Mesothelial cell of epicardium (in vitro differentiated cells): Measurements from ENCODE around the gene PHRF1. TPM values are rescaled to one million over a fixed set of nuclear protein-coding genes. Genes with fewer than 3 reads are reported as not detected.
"Not testable (repeated sequence)": the region's sequence is repeated elsewhere in the genome, so short reads cannot be mapped to it uniquely, and the experiment has no call there.

Source experiments
- DNase-seq, 2 experiments: peaks; one replicate each; pipeline ENCODE4 v3.0.0; 2021; ENCODE audit warnings: low spot score in 2 of 2; ENCODE audit not compliant: unreplicated experiment in 2 of 2
- H3K27ac Mint-ChIP-seq: 2 replicates; pipeline ENCODE4 v1.8.0; 2021; ENCODE audit warnings: mixed read lengths
- H3K27me3 Mint-ChIP-seq: 2 replicates; pipeline ENCODE4 v1.8.0; 2021; ENCODE audit warnings: low read depth, mixed read lengths
- H3K36me3 Mint-ChIP-seq: 2 replicates; pipeline ENCODE4 v1.8.0; 2021; ENCODE audit warnings: mixed read lengths
- H3K4me1 Mint-ChIP-seq: 2 replicates; pipeline ENCODE4 v1.8.0; 2021; ENCODE audit warnings: mixed read lengths
- H3K4me3 Mint-ChIP-seq: 2 replicates; pipeline ENCODE4 v1.8.0; 2021; ENCODE audit warnings: mild to moderate bottlenecking, moderate library complexity, mixed read lengths
- H3K9me3 Mint-ChIP-seq: 2 replicates; pipeline ENCODE4 v1.8.0; 2021; ENCODE audit warnings: mixed read lengths
- CTCF ChIP-seq: fragments of 200-600 bp; sonication (generic); IDR thresholded peaks from one replicate; pipeline ENCODE4 v1.5.0; 2021; ENCODE audit warnings: antibody characterized with exemption; ENCODE audit not compliant: unreplicated experiment
- total RNA-seq: library from RNA; stranded (reverse); gene quantifications from 3 replicates; pipeline ENCODE4 v1.2.1, GENCODE V29; 2021

The PHRF1 gene
- total RNA-seq, 1 donor from 2014 or later = 51.1 TPM

DNA sequence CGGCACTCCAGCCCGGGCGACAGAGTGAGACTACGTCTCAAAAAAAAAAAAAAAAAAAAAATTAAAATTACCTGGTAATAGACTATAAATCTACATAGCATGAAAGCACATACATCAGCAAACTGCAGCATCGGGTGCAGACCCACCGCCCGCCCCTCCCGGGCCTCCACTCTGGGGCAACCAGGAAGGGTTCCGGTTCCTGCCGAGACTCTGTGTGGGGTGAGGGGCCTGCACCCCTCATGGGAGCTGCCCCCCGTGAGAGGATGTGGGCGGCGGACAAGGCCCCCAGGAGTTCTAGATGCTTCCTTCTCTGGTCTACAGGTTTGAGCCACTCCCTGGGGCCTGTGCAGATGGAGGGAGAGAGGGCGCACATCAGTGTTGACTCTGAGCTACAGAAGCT lies 69.9 kb downstream of the PHRF1 start:
- H3K36me3 Mint-ChIP-seq = peaks cover 8% of the 10 kb centered on the region
- peaks cover 3% of the 10 kb centered on the region for H3K27me3 Mint-ChIP-seq
- no peak overlapping the region for H3K4me3 Mint-ChIP-seq
- no peak overlapping the region for H3K27ac Mint-ChIP-seq
- DNase-seq = no peak
- H3K9me3 Mint-ChIP-seq = no peaks in the 10 kb centered on the region
- no peak for TF ChIP-seq CTCF
- no peaks in the 10 kb centered on the region for H3K4me1 Mint-ChIP-seq

DNA sequence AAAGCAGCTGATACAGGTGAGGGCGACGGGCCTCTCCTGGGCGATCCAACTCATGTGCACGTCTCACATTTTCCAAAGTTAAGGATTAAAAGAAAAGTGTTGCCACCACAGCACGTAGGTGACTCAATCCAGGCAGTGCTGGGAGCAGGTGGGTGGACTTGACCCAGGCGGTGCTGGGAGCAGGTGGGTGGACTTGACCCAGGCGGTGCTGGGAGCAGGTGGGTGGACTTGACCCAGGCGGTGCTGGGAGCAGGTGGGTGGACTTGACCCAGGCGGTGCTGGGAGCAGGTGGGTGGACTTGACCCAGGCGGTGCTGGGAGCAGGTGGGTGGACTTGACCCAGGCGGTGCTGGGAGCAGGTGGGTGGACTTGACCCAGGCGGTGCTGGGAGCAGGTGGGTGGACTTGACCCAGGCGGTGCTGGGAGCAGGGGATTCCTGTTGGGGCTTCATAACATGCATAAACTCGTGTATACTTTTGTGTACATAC lies 71.4 kb downstream of the PHRF1 start:
- H3K4me1 Mint-ChIP-seq, H3K4me3 Mint-ChIP-seq, H3K27me3 Mint-ChIP-seq, H3K27ac Mint-ChIP-seq, DNase-seq, H3K9me3 Mint-ChIP-seq: not testable (repeated sequence)
- peaks cover 10% of the 10 kb centered on the region for H3K36me3 Mint-ChIP-seq

- TF ChIP-seq CTCF = no peak
- H3K4me1 Mint-ChIP-seq = no peaks in the 10 kb centered on the region
- peaks cover 12% of the 10 kb centered on the region for H3K36me3 Mint-ChIP-seq
- no peaks in the 10 kb centered on the region for H3K9me3 Mint-ChIP-seq
- no peak overlapping the region for H3K27ac Mint-ChIP-seq
- no peaks in the 10 kb centered on the region for H3K27me3 Mint-ChIP-seq
- no peak for DNase-seq
- H3K4me3 Mint-ChIP-seq = no peak overlapping the region
Observed at GRCh38 chr11:650482-650881, 74.2 kb downstream of the PHRF1 start.

- not testable (repeated sequence) for H3K4me3 Mint-ChIP-seq, H3K27ac Mint-ChIP-seq, H3K4me1 Mint-ChIP-seq, H3K36me3 Mint-ChIP-seq, DNase-seq, H3K9me3 Mint-ChIP-seq, H3K27me3 Mint-ChIP-seq
Observed at GRCh38 chr11:653136-653535, 76.9 kb downstream of the PHRF1 start.

GRCh38 chr11:653837-654236 lies 77.6 kb downstream of the PHRF1 start:
- H3K4me3 Mint-ChIP-seq = no peak overlapping the region
- no peaks in the 10 kb centered on the region for H3K9me3 Mint-ChIP-seq
- no peak for TF ChIP-seq CTCF
- no peak for DNase-seq
- H3K36me3 Mint-ChIP-seq = peaks cover 6% of the 10 kb centered on the region
- H3K4me1 Mint-ChIP-seq = no peaks in the 10 kb centered on the region
- no peak overlapping the region for H3K27ac Mint-ChIP-seq
- H3K27me3 Mint-ChIP-seq = no peaks in the 10 kb centered on the region

- not testable (repeated sequence) for H3K9me3 Mint-ChIP-seq, H3K36me3 Mint-ChIP-seq
Observed at GRCh38 chr11:654444-654843, 78.2 kb downstream of the PHRF1 start.

DNA sequence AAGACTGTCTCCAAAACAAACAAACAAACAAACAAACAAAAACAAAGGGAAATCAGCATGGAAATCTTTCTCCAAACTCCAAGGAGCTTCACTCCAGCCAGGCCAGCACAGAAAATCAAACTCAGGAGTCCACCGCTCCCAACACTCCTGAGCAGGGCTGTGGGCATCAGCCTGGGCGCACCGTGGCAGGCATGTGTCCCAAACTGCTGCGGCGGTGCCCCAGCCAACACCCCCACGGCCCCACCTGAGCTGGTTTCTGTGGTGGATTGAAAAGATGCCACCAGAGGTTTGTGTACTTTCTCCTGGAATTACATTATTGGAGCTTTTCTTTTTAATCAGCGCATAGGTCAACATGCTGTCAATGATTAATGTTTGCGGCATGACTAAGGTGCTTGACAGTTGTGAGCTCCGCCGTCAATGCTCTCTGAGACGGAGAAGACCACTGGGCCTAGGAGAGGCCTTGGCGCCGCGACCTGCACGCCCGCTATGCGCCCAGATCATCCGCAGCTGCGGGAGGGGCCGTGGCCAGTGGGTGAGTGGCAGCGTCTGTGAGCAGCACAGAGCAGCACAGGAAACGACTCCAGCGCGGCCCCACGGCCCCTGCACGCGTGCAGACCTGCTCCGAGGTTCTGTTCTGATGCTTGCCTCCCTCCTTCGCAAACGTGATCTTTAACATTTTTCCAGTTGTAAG lies 78.9 kb downstream of the PHRF1 start:
- Mint-ChIP-seq H3K4me3 (no peak overlapping the region), H3K9me3 (no peaks in the 10 kb centered on the region), H3K36me3 (peaks cover 6% of the 10 kb centered on the region), H3K4me1 (no peaks in the 10 kb centered on the region), H3K27ac (no peak overlapping the region), H3K27me3 (no peaks in the 10 kb centered on the region)
- TF ChIP-seq CTCF = no peak
- no peak for DNase-seq

More at GRCh38 chr11:654444-654843, 78.2 kb downstream of the PHRF1 start:
- not testable (repeated sequence) for H3K27ac Mint-ChIP-seq, H3K4me1 Mint-ChIP-seq, H3K4me3 Mint-ChIP-seq, H3K27me3 Mint-ChIP-seq, DNase-seq
